DND-41 (cell line): ENCODE data around the gene TET1.

ENCODE experiments used
- CTCF ChIP-seq: IDR thresholded peaks from 2 replicates; pipeline ENCODE4 v1.5.1; 2012; ENCODE audit warnings: borderline replicate concordance, low read length, moderate library complexity, mild to moderate bottlenecking; ENCODE audit not compliant: poor library complexity, severe bottlenecking; ENCODE audit errors: extremely low read depth
- EZH2 ChIP-seq: IDR thresholded peaks from 3 replicates; pipeline ENCODE4 v1.6.1; 2012; ENCODE audit warnings: borderline replicate concordance, low read depth, mild to moderate bottlenecking, moderate library complexity, low read length, inconsistent platforms; ENCODE audit not compliant: severe bottlenecking

- TF ChIP-seq CTCF = no peak
- TF ChIP-seq EZH2 = no peak
Measured at GRCh38 chr10:68734349-68734748, 174.2 kb downstream of the TET1 start.
